Cardiac fibroblast (primary cell): ENCODE data around the gene COL27A1.

Source experiments
- DNase-seq, 2 donors: peaks; one replicate each; pipeline versions ENCODE4 v3.0.0 to v3.0.0-alpha.2; 2010; ENCODE audit warnings: low read depth in 2 of 2
- H3K4me3 ChIP-seq, 2 donors: replicated peaks in 1 of 2; 1 replicate in 1 of 2; 2 replicates in 1 of 2; pipeline ENCODE4 v1.5.1; 2011; ENCODE audit warnings: low read depth in 2 of 2, low read length in 2 of 2, mild to moderate bottlenecking in 2 of 2, moderate library complexity in 1 of 2
- CTCF ChIP-seq: IDR thresholded peaks from one replicate; pipeline ENCODE4 v1.5.1; 2011; ENCODE audit warnings: low read depth, mild to moderate bottlenecking, low read length, inconsistent platforms

COL27A1 gene

GRCh38 chr9:114278881-114279570 lies 123.7 kb downstream of the COL27A1 start:
- H3K4me3 ChIP-seq: no peak overlapping the region
- peak; percentile 44 to 74 for DNase-seq
- no peak for TF ChIP-seq CTCF

GRCh38 chr9:114279693-114280092 lies 124.4 kb downstream of the COL27A1 start:
- TF ChIP-seq CTCF: no peak
- DNase-seq: no peak
- no peak overlapping the region for H3K4me3 ChIP-seq

- H3K4me3 ChIP-seq: no peak overlapping the region
- DNase-seq: peak in 1 of 2 donors; percentile 46
- no peak for TF ChIP-seq CTCF
These were observed 125.5 kb downstream of the COL27A1 start for GRCh38 chr9:114280636-114281472.

GRCh38 chr9:114281473-114282103 lies 126.3 kb downstream of the COL27A1 start:
- no peak overlapping the region for H3K4me3 ChIP-seq
- peak; percentile 22 to 64 for DNase-seq
- no peak for TF ChIP-seq CTCF

- no peak for TF ChIP-seq CTCF
- no peak overlapping the region for H3K4me3 ChIP-seq
- no peak for DNase-seq
These were observed 126.8 kb downstream of the COL27A1 start for GRCh38 chr9:114282104-114282485.

GRCh38 chr9:114282507-114282906 lies 127.2 kb downstream of the COL27A1 start:
- DNase-seq: no peak
- no peak overlapping the region for H3K4me3 ChIP-seq
- no peak for TF ChIP-seq CTCF
